SJCRH30 (cell line): Measurements from ENCODE around the gene SDK2. TPM values are rescaled to one million over a fixed set of nuclear protein-coding genes. Genes with fewer than 3 reads are reported as not detected.

Experiments
- DNase-seq, 2 experiments: peaks; one replicate each; pipeline ENCODE4 v3.0.0-alpha.2; 2015 to 2020
- H3K27ac ChIP-seq: fragments of 250-450 bp; sonication (Bioruptor Pico); 2 replicates; pipeline ENCODE4 v1.5.1; 2020; ENCODE audit warnings: mild to moderate bottlenecking, moderate library complexity
- H3K27me3 ChIP-seq: fragments of 250-450 bp; sonication (Bioruptor Pico); 2 replicates; pipeline ENCODE4 v1.5.1; 2020; ENCODE audit warnings: mild to moderate bottlenecking, moderate library complexity
- H3K36me3 ChIP-seq: fragments of 250-450 bp; sonication (Bioruptor Pico); 2 replicates; pipeline ENCODE4 v1.5.1; 2020; ENCODE audit warnings: mild to moderate bottlenecking, moderate library complexity
- H3K4me1 ChIP-seq: fragments of 250-450 bp; sonication (Bioruptor Pico); 2 replicates; pipeline ENCODE4 v1.5.1; 2020; ENCODE audit warnings: mild to moderate bottlenecking, moderate library complexity
- H3K4me3 ChIP-seq: fragments of 250-450 bp; sonication (Bioruptor Pico); 2 replicates; pipeline ENCODE4 v1.5.1; 2020; ENCODE audit warnings: mild to moderate bottlenecking, moderate library complexity
- H3K9me3 ChIP-seq: fragments of 250-450 bp; sonication (Bioruptor Pico); replicated peaks from 2 replicates; pipeline ENCODE4 v1.5.1; 2020; ENCODE audit warnings: mild to moderate bottlenecking, moderate library complexity
- total RNA-seq: library from RNA; depleted of rRNA; stranded (reverse); fragments of >200 nt; shearing (Covaris generic); gene quantifications from 2 replicates; pipeline ENCODE4 v1.2.3, GENCODE V29; 2014

Gene SDK2
- total RNA-seq, 1 experiment from 2014 or later, result 15.2 TPM

GRCh38 chr17:73495641-73496040 is 148.6 kb downstream of the SDK2 start:
- DNase-seq, result no peak
- H3K4me1 ChIP-seq, result no peaks in the 10 kb centered on the region
- H3K4me3 ChIP-seq, result no peak overlapping the region
- H3K9me3 ChIP-seq, result no peaks in the 10 kb centered on the region
- no peaks in the 10 kb centered on the region for H3K36me3 ChIP-seq
- H3K27me3 ChIP-seq, result no peaks in the 10 kb centered on the region
- H3K27ac ChIP-seq, result no peak overlapping the region

DNA sequence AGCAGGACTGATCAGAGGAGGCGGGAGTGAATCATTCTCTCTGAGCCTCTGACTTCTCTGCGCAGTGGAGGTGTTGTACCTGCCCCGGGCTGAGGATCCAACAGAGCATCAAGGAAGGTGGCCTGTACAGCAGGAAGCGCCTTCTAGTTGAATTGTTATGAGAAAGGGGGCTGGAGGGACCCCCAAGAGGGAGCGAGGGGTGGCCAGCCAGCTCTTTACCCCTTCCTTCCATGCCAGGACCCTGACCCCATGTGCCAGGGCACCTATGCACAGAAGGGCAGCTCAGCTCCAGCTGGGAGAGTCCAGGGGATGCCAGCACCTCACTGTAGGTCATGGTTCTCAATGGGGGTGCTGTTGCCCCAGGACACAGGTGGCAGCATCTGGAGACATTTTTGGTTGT is 149.3 kb downstream of the SDK2 start:
- Histone ChIP-seq H3K9me3 (no peaks in the 10 kb centered on the region), H3K27me3 (no peaks in the 10 kb centered on the region), H3K27ac (no peak overlapping the region), H3K36me3 (no peaks in the 10 kb centered on the region), H3K4me3 (no peak overlapping the region), H3K4me1 (no peaks in the 10 kb centered on the region)
- DNase-seq, result no peak

DNA sequence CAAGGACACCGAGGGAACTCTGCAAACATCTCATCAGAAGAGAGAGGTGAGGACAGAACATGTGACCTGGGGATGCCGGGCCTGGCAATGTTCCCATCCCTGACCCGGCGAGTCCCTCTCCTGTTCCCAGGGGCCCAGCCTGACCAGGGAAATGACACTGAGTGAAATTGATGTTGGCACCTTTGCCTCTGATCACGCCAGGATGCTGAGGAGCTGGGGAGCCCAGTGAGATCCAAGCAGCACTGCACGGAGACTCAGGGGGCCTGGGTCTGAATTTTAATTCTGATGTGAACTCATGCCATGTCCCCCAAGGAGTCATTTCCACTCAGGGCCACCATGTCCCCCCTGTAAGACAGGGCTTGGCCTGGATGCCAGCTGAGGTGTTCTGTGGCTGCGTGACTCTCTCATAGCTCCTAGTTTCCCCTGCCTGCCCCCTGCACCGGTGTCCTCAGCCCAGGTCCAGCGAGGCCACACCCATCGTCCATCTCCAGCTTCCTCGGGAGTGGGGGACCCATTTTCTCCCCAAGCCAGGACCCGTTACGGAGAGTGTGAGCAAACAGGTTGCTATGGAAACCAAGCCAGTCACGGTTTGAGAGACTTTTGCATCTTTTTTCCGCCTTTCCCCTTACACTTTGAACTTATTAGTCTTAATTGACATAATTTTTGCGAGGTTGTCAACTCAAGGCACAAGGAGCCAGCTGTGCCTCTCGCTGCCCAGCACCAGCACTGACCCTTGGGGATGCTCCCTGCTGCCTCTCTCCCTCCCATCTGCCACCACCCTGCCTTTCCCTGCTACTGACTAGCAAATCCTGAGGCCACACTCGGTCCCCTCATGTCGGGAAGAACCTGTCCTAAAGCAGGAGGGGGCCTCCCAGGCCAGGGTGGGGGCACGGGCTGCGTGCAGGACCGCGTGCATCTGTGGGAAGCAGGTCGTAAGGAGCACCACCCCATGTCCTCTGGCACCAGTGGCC is 150.0 kb downstream of the SDK2 start:
- no peaks in the 10 kb centered on the region for H3K36me3 ChIP-seq
- no peak overlapping the region for H3K4me3 ChIP-seq
- H3K9me3 ChIP-seq, result no peaks in the 10 kb centered on the region
- H3K27me3 ChIP-seq, result no peaks in the 10 kb centered on the region
- DNase-seq, result no peak
- no peaks in the 10 kb centered on the region for H3K4me1 ChIP-seq
- no peak overlapping the region for H3K27ac ChIP-seq

GRCh38 chr17:73492821-73493814 is 151.1 kb downstream of the SDK2 start:
- DNase-seq, result no peak
- Histone ChIP-seq H3K4me3 (no peak overlapping the region), H3K27me3 (no peaks in the 10 kb centered on the region), H3K27ac (no peak overlapping the region), H3K4me1 (no peaks in the 10 kb centered on the region), H3K36me3 (no peaks in the 10 kb centered on the region), H3K9me3 (no peaks in the 10 kb centered on the region)

- DNase-seq, result no peak
- H3K27ac ChIP-seq, result no peak overlapping the region
- no peaks in the 10 kb centered on the region for H3K4me1 ChIP-seq
- H3K27me3 ChIP-seq, result no peaks in the 10 kb centered on the region
- H3K36me3 ChIP-seq, result no peaks in the 10 kb centered on the region
- H3K9me3 ChIP-seq, result no peaks in the 10 kb centered on the region
- H3K4me3 ChIP-seq, result no peak overlapping the region
Observed at GRCh38 chr17:73492125-73492820, 152.0 kb downstream of the SDK2 start.

DNA sequence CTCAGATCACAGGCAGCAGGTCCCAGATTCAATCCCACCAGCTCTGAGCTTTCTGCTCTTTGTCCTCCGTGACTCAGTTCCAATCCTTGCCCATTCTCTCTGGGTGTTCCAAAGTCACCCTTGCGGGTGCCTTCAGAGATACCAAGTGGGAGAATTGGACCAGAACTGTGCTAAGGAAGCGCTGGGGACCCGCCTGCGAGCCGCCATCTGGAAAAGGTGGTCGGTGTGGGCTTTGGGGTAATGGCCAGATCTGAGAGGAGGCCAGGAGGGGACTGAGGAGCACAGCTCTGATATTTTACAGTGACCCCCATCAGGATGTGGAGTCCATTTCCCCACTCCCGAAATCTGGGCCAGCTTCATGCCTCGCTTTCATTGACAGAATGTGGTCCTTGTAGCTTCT is 152.6 kb downstream of the SDK2 start:
- Histone ChIP-seq H3K36me3 (no peaks in the 10 kb centered on the region), H3K9me3 (no peaks in the 10 kb centered on the region), H3K27ac (no peak overlapping the region), H3K4me3 (no peak overlapping the region), H3K27me3 (no peaks in the 10 kb centered on the region), H3K4me1 (no peaks in the 10 kb centered on the region)
- no peak for DNase-seq

- Histone ChIP-seq H3K4me1 (no peaks in the 10 kb centered on the region), H3K4me3 (no peak overlapping the region), H3K27ac (no peak overlapping the region), H3K27me3 (no peaks in the 10 kb centered on the region), H3K36me3 (no peaks in the 10 kb centered on the region), H3K9me3 (no peaks in the 10 kb centered on the region)
- DNase-seq, result no peak
Observed at GRCh38 chr17:73490851-73491250, 153.4 kb downstream of the SDK2 start.

GRCh38 chr17:73489991-73490390 is 154.3 kb downstream of the SDK2 start:
- H3K4me1 ChIP-seq, result no peaks in the 10 kb centered on the region
- no peak overlapping the region for H3K27ac ChIP-seq
- no peaks in the 10 kb centered on the region for H3K36me3 ChIP-seq
- no peak overlapping the region for H3K4me3 ChIP-seq
- DNase-seq, result no peak
- H3K9me3 ChIP-seq, result no peaks in the 10 kb centered on the region
- no peaks in the 10 kb centered on the region for H3K27me3 ChIP-seq

DNA sequence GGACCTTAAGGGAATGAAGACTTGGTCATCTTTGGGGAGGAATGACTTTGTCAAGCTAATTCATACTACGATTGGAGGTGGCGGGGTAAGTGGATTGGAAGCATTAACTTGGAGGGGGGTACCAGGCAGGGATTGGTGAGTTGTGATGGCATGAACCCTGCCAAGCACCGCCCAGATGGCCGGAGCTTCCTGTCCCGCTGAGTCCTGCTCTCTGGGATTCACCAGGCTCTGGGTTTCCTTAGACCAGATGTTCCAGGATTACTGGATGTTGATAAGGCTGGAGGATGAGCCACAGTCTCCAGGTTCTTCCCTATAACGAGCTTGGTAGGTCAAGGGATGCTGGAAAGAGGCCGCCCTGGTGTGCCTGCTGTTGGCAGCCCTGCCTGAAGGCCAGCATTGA is 154.9 kb downstream of the SDK2 start:
- H3K9me3 ChIP-seq, result no peaks in the 10 kb centered on the region
- no peak overlapping the region for H3K27ac ChIP-seq
- no peaks in the 10 kb centered on the region for H3K27me3 ChIP-seq
- no peak overlapping the region for H3K4me3 ChIP-seq
- no peak for DNase-seq
- H3K4me1 ChIP-seq, result no peaks in the 10 kb centered on the region
- no peaks in the 10 kb centered on the region for H3K36me3 ChIP-seq

DNA sequence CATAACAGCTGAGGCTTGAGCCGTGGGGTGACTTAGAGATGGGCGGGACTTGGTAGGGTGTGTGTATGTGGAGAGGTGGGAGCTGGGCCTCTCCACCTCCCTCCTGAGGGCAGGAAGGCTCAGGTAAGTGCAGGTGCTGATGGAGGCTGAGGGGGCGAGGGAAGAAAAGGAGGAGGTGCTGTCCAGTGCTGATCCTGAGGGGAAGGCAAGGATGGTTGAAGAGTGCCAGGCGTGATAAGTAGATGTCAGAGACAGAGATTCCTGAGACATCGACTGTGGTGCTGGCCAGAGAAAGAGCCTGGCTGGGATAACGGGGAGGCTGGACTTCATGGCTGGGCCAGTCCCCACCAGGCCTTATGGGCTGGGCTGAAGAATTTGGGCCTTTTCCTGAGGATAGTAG is 159.1 kb downstream of the SDK2 start:
- no peak overlapping the region for H3K27ac ChIP-seq
- H3K27me3 ChIP-seq, result no peaks in the 10 kb centered on the region
- no peak overlapping the region for H3K4me3 ChIP-seq
- no peaks in the 10 kb centered on the region for H3K9me3 ChIP-seq
- H3K4me1 ChIP-seq, result peaks cover 18% of the 10 kb centered on the region
- H3K36me3 ChIP-seq, result no peaks in the 10 kb centered on the region
- no peak for DNase-seq

- peaks cover 18% of the 10 kb centered on the region for H3K4me1 ChIP-seq
- no peaks in the 10 kb centered on the region for H3K36me3 ChIP-seq
- no peak for DNase-seq
- no peak overlapping the region for H3K27ac ChIP-seq
- H3K9me3 ChIP-seq, result no peaks in the 10 kb centered on the region
- H3K27me3 ChIP-seq, result no peaks in the 10 kb centered on the region
- H3K4me3 ChIP-seq, result no peak overlapping the region
Observed at GRCh38 chr17:73482894-73483293, 161.4 kb downstream of the SDK2 start.

DNA sequence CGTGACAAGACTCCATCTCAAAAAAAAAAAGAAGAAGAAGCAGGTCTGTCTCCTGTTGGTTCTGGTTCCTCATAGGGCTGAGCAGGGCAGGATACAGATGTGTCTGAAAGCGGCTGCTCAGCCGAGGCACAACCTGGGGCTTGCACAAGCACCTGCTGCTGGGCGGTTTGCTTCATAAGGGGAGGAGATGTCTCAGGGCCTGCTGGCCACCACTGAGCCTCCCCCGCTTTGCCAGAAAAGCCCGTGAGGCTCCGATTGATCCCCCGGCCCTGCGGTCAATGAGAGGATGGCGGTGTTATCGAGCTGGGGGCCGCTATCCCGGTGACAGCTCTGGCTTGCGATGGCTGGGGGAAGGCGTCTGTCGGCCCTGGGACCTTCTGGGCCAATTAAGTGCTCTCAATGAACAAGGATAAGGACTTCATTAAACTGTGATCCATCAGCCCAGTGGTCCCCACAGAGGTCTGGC is 162.0 kb downstream of the SDK2 start:
- no peak overlapping the region for H3K4me3 ChIP-seq
- no peak for DNase-seq
- H3K4me1 ChIP-seq, result peaks cover 18% of the 10 kb centered on the region
- H3K36me3 ChIP-seq, result no peaks in the 10 kb centered on the region
- no peaks in the 10 kb centered on the region for H3K9me3 ChIP-seq
- H3K27me3 ChIP-seq, result no peaks in the 10 kb centered on the region
- no peak overlapping the region for H3K27ac ChIP-seq

- H3K27ac ChIP-seq, result no peak overlapping the region
- no peaks in the 10 kb centered on the region for H3K36me3 ChIP-seq
- H3K4me1 ChIP-seq, result peaks cover 18% of the 10 kb centered on the region
- H3K27me3 ChIP-seq, result no peaks in the 10 kb centered on the region
- no peaks in the 10 kb centered on the region for H3K9me3 ChIP-seq
- DNase-seq, result peak; percentile 26 to 50
- no peak overlapping the region for H3K4me3 ChIP-seq
Observed at GRCh38 chr17:73481676-73482075, 162.6 kb downstream of the SDK2 start.

DNA sequence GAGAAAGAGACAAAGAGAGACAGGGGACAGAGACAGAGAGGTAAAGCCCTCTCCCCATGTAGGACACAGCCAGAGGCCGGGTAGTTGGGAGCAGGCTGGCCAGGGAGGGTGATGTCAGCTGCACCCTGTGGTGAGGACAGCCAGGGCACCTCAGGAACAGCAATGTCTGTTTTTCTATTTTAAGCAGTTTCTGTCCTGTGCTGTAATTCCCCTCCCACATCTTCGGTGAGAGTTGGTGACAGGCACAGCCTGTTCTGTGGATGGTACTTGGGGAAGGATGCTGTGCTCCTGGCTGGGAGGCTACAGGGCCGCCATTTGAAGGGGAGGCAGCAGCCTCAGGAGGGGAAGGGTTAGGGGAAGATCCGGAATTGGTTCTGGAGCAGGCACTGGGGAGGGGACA is 163.5 kb downstream of the SDK2 start:
- Histone ChIP-seq H3K27ac (no peak overlapping the region), H3K27me3 (no peaks in the 10 kb centered on the region), H3K4me3 (no peak overlapping the region), H3K4me1 (peaks cover 18% of the 10 kb centered on the region), H3K36me3 (no peaks in the 10 kb centered on the region), H3K9me3 (no peaks in the 10 kb centered on the region)
- peak; percentile 32 to 43 for DNase-seq
